SU-DHL-6 (cell line): Measurements from ENCODE around the gene PPP4R1.

ENCODE experiments used
- EZH2phosphoT487 ChIP-seq: fragments of 200-600 bp; sonication (generic), shearing (Covaris generic); conservative IDR thresholded peaks from 2 replicates; pipeline ENCODE4 v1.6.1; 2018; ENCODE audit warnings: mild to moderate bottlenecking, antibody characterized with exemption, low read length, moderate library complexity, mixed read lengths
- TF ChIP-seq, protein P1 (sequence below): fragments of 200-600 bp; sonication (generic); IDR thresholded peaks from one replicate; pipeline ENCODE4 v1.5.1; 2017; ENCODE audit warnings: antibody characterized with exemption, mild to moderate bottlenecking, low read length, moderate library complexity; ENCODE audit not compliant: insufficient read depth, poor library complexity, severe bottlenecking

DNA sequence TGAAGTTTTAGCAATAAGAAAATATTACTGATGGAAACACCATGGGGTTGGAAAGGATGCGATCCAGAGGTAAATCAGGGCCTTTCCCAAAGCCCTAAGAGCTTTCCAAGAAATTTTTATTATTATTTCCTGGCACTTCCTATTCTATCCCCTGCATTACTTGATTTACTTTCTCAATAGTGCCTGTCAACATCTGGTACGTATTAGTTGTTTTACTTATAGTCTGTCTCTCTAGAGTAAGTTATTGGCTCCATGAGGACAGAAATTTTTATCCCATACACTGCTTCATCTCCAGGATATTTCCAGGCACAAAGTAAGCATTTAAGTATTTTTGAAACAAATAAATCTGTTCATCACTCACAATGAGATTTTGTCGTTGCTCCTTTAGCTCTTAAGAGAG lies 18.1 kb downstream of the PPP4R1 start:
- TF ChIP-seq, protein P1, sequence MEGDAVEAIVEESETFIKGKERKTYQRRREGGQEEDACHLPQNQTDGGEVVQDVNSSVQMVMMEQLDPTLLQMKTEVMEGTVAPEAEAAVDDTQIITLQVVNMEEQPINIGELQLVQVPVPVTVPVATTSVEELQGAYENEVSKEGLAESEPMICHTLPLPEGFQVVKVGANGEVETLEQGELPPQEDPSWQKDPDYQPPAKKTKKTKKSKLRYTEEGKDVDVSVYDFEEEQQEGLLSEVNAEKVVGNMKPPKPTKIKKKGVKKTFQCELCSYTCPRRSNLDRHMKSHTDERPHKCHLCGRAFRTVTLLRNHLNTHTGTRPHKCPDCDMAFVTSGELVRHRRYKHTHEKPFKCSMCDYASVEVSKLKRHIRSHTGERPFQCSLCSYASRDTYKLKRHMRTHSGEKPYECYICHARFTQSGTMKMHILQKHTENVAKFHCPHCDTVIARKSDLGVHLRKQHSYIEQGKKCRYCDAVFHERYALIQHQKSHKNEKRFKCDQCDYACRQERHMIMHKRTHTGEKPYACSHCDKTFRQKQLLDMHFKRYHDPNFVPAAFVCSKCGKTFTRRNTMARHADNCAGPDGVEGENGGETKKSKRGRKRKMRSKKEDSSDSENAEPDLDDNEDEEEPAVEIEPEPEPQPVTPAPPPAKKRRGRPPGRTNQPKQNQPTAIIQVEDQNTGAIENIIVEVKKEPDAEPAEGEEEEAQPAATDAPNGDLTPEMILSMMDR, result no peak
- TF ChIP-seq EZH2phosphoT487, result no peak
